HG02943 (cell line): ENCODE results near the gene AQP2.

Experiments used
- ATAC-seq: cut with Tn5 transposase; IDR thresholded peaks from one replicate; pipeline ENCODE4 v1.9.1; 2021; ENCODE audit warnings: mild to moderate bottlenecking, low read depth, moderate library complexity; ENCODE audit not compliant: unreplicated experiment

The AQP2 gene

DNA sequence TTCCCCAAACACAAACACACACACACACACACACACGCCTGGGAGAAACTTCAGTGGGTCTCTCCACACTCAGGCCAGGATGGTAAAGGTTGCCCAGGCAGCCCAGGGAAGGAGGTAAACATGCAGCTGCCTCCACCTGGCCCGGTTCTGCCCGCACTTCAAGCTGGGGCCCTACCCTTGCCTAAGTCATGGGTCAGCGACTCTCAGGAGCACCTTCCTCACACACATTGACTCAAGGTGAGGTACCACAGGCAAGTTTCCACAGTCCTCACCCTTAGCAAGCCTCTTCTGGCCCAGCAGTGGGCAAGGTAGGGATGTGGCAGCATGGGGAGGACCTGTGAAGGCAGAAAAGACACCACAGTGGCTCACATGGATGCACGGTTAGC is 32.8 kb upstream of the AQP2 start:
- no peak for ATAC-seq

DNA sequence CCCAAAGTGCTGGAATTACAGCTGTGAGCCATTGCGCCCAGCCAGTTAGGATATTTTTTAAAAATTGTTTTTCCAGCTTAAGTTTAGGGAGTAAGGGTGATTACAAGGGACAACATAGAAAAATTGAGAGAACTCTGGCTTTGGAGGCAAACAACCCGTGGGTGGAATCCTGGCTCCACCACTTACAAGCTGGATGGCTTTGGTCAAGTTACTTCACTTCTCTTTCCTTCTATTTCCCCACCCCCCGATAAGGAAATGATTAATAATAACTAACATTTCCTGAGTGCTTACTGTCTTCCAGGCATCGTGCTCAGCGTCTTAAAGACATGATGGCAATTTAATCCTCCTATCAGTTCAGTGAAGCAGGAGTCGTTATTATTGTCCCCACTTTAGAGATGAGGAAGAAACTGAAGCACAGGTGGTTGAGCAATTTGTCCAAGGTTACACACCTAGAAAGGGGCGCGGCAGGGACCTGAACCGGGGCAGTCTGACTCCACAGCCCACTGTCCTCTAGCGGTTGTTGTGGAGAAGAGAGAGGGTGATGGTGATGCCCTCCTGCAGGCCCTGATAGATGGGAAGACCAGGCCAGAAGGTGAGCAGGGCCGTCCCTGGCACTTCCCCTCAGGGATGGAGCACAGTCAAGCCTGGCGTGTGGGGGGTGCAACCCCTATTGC is 30.2 kb upstream of the AQP2 start:
- no peak for ATAC-seq

DNA sequence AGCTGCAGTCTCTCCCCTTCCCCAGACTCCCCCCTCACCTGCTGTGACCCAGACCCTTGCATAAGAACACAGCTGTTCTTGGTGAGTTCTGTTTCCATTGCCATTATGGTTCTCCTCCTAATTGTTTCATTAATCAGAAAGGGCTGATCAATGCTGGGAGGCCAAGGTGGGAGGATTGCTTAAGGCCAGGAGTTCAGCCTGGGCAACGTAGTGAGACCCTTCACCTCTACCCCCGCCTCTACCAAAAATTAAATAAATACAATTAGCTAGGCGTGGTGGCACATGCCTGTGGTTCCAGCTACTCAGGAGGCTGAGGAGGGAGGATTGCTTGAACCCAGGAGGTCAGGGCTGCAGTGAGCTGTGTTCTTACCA is 29.6 kb upstream of the AQP2 start:
- ATAC-seq, result no peak

DNA sequence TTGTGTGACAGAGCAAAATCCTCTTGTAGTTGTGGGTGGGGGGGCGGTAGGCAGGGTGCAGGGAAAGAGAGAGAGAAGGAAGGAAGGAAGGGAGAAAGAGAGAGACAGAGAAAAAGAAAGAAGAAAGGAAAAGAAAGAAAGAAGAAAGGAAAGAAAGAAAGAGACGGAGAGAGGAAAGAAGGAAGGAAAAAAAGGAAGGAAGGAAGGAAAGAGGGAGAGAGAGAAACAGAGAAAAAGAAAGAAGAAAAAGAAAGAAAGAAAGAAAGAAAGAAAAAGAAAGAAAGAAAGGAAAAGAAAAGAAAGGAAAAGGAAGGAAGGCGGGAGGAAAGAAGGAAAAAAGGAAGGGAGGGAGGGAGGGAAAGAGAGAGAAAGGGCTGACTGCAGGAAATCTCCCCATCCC is 29.2 kb upstream of the AQP2 start:
- no peak for ATAC-seq

DNA sequence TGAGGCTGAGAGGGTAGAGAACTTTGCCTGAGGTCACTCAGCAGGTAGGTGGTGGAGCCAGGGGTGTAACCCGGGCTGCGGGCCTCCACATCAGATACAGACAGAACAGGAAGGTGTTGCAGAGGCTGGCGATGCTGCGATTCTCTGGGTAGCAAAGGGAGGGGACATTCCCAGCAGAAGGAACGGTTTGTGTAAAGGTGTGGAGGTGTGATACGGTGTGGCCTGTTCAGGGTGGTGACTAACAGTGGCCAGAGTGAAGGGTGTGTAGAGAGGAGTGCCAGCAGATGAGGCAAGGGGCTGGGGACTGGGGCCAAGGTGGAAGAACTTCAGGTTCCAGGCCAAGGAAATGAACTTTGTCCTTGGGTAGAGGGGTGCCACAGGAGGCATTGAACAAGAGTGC is 28.6 kb upstream of the AQP2 start:
- ATAC-seq, result no peak

DNA sequence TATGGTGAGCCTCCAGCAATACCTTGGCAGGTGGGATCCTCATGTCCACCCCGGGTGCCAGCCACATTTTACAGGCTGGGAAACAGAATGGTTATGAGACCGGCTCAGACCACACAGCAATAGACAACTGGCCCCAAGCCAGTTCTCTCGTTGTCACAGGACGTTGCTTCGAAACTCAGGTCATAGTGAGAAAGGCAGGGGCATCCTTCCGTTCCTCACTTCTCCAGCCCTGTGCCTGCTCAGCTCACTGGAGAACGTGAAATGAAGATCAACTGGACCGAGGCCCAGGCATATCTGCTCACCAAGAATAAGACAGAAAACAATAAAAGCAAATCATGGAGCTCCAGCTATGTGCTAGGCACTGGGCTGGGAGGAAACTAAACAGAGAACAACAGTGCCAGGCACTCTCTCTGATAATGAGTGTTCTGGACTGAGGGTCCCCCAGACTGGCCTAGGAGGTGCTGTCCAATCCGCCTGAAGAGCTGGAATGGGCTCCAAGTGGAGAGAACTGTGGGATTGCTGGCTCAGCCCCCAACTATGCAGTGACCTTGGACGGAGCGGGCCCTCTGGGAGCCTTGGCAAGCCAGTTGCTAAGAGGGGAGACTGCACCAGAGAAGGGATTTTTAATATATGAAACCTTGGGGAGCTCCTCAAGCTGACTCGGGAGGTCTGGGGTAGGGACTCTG is 28.0 kb upstream of the AQP2 start:
- no peak for ATAC-seq

DNA sequence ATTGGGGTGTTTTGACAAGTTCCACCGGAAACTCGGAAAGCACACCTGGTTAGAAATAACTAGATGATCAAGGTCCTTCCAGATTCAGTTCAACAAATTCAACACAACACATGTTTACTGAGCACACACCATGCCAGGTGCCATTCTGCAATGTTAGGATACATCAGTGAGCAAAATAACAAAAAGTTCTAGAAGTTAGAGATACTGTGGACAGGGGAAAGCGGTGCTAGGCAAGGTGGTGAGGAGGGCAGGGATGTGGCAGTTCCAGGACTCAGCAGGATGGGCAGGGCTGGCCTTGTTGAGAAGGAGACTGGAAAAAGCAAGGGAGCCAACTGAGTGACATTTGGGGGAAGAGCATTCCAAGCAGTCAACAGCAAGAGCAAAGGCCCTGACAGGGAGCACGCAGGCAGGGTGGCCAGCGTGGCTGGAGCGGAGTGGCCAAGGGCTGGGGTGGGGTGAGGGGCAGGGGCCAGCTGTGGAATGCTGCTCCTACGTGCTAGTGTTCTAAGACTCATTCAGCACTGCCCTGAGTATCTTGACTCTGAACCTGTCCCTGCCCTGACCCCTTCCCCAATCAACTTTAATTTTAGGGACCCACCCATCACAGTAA is 27.4 kb upstream of the AQP2 start:
- no peak for ATAC-seq

DNA sequence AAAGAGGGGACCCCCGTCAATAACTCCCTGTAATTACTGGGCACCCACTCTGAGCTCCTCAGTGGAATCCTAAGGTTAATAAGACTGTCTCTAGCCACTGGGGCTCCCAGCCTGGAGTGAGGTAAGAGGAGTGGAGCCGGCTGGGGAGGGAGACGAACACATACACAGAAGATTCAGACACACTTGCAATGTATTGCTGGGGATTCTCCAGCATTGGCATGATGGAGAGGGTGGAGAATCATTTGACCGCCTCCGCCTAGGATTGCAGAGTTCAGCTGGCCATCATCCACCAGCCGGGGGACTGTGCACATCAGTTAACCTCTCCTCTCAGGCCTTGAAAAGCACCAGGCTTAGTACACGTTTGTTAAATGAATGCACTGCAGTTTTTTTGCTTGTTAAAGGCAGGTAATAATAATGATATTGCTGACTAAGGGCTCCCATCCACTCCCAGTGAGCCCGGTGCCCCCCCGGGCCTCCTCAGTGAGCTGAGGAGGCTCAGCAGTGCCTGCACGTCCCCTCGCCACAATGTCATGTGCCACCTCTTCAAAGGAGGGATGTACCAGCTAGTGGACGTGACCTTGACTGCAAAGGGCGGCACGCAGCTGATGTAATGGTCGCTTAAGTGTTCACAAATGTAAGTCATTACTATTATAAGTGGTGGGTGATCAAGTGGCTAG is 26.5 kb upstream of the AQP2 start:
- ATAC-seq, result no peak

DNA sequence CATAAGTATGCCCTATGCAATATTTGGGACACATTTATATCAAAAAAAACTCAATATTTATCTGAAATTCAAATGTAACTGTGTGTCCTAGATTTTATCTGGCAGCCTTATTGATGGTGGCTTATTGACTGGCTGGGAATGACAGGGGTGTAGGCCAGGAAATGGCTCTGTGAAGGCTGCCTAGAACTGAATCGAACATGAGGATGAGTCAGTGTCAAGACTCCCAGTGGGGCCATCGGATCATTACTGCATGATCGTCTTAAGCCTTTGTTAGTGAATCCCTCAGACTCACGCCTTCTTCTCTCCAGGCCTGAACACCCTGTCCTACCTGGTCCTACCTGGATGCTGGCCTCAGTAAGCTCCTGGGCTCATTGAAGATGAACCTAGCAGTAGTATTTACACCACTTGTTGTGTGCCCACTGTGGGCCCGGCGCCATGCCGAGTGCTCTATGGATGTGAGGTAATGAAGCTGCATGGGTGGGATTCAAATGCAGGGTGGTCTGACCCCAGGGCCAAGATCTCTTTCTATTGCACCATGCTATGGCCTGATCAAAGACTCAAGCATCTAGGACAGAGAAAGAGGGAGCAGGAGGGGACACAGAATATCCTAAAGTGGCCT is 25.8 kb upstream of the AQP2 start:
- no peak for ATAC-seq

DNA sequence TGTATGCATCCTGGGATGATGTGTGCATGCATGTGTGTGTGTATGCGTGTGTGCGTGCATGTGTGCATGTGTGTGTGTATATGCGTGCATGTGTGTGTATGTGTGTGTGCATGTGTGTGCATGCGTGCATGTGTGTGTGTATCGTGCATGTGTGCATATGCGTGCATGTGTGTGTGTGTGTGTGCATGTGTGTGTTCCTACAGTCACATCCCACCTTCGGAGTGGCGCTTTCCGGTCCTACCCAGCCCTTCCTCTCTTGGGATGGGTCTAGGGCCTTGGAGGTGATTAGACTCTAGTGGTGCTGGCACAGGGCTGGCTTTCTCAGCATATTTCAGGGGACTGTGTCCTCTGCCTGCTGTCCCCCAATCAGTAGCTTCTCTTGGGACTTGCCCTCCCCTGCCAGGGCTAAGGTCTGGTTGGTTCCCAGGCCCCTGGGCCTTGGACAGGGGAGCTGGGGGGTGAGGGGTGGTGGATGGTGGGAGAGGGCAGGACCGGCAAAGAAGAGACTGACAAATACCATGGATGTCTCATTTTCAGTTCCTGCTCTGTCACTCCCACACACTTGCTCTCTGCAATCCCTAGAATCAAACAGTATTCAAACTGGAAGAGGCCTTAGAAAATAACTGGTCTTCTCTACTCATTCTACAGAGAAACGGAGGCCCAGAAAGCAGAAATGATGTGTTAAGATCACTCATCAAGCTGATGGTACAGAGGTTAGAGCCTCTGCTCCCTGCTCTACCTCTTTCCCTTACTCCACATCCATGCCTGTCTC is 24.9 kb upstream of the AQP2 start:
- ATAC-seq, result no peak

DNA sequence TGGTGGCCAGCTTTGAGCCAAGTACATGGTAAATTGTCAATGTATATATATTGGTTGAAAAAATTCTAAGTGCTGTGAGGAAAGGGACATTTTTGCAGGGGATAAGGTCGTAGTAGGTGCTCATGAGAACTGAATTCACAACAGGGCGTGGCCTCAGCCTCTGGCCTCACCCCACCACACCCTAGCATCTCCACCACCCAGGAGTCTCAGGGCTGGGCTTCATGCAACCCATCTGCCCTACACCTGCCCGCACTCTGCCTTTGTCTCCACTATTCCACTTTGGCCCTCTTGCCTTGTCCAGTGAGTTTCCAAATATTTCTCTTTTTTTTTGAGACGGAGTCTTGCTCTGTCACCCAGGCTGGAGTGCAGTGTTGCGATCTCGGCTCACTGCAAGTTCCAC is 22.1 kb upstream of the AQP2 start:
- no peak for ATAC-seq

DNA sequence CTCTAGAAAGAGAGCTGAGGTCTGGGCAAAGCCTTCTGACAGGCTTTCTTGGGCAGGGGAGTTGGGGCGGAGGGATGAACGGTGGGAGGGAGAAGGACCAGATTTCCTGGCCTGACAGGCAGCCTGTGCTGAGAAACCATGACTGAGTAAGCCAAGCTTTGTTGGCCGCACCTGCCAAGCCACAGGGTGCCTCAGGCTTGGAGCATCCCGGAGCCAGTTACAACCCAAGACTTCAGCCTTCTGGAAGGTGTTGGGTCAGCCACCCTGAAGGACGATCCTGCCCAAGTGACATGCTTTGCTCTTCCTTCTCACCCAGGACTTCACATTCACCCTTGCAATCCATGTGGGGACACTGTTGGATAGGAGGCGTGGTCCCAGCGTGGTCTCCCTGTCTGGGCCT is 21.0 kb upstream of the AQP2 start:
- no peak for ATAC-seq

DNA sequence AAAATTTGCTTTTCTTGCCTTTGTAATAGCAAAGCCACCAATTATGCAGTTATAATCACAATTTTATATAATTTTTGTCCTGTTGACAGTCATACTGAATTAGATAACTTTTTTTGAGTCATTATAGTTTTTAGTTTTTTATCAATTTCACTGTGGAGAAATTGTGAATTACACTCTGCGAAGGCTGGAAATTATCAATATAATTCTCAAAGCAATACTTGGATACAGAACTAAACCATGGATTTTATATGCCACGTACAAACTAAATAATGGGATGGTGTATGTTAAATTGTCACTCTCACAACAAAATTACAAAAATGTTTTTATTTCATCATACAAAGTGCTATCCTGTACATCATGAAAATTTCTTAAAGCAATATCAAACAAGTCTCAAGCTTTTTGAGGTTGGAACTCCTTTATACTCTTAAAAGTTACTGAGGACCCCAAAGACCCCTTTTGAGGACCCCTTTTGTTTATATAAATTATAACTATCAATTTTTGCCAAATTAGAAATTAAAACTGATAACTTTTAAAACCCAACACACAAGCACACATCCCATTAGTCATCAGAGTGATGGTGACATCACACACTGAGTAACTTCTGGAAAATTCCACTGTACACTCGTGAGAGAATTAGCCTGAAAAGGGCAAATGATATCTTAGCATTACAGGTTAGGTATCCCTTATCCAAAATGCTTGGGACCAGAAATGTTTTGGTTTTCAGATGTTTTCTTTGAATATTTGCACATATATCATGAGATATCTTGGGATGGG is 19.8 kb upstream of the AQP2 start:
- ATAC-seq, result no peak

DNA sequence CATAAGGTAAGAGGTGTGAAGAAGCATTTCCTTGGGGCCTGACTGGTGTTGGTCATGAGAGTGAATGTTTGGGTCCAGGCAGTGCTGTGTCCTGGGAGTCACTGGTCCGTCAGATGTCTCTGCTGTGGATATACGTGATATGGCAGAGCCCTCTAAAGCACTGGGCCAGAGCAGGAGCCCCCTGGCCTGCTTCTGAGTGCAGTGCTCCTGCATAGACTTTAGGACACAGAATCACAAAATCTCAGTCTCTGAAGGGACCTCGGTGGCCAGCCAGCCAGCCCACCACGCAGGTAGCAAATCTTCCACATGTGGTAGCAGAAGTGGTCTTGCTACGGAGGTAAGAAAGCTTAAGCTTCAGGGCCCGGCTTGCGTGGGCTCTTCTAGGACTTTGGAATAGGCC is 18.5 kb upstream of the AQP2 start:
- no peak for ATAC-seq

DNA sequence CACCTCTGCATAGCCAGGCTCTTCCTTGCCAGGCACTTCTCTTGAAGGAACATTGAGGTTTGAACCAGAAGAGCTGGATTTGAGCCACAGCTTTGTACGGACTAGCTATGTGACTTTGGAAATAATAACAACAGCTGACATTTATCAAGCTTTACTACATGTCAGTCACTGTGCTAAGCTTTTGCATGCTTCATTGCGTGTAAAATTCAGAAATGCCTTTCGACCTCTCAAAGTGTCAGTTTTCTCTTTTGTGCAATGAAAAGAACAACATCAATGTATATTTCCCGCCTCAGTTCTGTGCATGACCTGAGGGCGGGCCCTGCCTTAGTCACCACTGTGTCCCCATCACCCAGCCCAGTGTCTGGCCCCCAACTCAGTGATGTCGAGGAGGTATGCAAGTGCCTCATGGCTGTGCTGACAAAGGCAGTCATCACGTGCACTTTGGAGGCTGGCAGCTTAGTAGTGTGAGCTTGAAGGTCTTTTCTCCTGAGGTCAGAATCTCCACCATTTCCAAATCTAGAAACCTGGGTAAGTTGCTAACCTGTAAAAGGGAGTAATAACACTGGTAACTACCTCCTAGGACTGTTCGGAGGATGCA is 17.9 kb upstream of the AQP2 start:
- no peak for ATAC-seq

DNA sequence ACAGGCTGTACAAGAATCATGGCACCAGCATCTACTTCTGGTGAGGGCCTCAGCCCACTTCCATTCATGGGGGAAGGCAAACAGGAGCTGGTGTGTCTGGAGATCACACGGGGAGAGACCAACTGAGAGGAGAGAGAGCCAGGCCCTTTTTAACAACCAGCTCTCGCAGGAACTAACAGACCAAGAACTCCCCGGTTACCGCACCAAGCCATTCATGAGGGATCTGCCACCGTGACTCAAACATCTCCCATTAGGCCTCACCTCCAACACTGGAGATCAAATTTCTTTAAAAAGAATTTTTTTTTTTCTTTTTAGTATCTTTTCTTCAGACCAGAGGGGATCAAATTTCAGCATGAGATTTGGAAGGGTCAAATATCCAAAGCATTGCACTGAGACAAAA is 16.7 kb upstream of the AQP2 start:
- ATAC-seq, result no peak

DNA sequence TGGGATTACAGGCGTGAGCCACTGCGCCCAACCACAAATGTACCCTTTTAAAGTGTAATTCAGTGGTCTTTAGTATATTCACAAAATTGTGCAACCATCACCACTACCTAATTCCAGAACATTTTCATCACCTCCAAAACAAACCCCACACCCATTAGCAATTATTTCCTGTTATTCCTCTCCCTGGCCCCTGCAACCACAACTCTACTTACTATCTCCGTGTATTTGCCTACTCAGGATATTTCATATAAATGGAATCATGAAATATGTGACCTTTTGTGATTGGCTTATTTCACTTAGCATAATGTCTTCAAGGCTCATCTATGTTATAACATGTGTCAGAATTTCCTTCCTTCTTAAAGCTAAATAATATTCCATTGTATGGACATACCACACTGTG is 16.0 kb upstream of the AQP2 start:
- ATAC-seq, result no peak

DNA sequence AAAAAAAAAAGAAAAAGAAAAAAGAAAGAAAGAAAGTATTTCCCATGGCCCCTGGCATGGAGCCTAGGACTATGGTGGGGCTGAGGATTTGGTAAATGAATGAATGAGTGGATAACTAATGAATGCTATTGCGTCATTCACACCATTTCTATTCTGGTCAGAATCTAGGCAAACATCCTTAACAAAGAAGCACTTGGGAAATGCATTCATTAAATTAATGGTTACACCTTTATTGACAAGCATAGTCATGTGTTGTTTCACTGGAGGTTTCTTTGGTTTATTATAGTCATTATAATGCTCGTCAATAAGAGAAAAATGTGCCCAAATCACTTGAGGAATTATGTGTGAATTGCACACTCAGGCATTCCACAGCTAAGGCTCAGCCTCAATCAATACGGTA is 13.6 kb upstream of the AQP2 start:
- ATAC-seq, result no peak

DNA sequence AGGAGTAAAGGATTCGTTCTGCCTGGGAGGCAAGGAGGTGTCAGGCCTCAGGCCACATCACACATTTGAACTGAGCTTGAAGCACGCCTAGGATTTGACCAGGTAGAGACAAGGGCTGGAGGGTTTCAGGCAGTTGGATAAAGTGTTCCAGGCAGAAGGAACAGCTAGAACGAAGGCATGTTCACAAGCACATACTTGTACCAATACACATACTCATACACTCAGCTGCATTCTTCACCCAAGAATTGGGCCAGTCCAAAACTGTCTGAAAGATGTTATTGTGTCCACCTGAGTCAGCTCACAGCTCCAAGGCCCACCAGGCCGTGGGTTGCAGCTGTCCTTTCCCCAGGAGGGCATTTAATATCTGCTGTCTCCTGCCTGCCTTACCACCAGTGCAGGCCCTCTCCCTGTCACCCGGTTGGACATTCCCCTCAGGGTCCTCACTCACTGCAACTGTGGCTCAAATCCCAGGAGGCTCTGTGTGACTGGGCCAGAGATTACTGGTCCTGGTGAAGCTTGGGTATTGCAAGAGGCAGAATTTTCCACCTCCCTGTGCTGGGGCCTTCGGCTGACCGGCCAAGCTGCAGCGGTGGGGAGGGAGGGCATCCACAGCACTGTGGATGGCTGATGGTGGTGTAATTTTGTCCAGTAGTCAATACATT is 12.8 kb upstream of the AQP2 start:
- ATAC-seq, result no peak
